Smooth muscle cell of the brain vasculature (primary cell): Measurements from ENCODE around the gene ELP4.
"Not testable (repeated sequence)": the region's sequence is repeated elsewhere in the genome, so short reads cannot be mapped to it uniquely, and the experiment has no call there.

Experiments used
- DNase-seq: peaks from one replicate; pipeline ENCODE4 v3.0.0-alpha.2; 2012; ENCODE audit warnings: low read depth, low spot score

ELP4 gene

DNA sequence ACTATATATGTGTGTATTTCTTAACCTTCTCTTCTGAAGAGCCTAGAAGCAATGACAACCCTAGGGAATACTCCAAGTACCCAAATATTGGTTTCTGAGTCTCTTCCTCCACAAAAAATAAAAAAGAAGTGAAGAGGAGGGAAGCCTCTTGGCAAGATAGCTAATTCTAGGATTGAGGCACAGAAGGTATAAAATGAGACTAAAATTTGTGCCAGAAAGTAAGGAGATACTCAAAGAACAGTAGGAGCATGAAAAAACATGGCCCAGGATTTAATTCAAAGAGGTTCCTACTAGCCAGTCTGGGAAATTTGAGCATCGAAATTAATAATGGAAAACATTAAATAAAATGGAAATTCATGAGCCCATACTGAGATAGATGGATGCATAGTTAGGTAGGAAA, 189.5 kb downstream of the ELP4 start:
- no peak for DNase-seq

DNA sequence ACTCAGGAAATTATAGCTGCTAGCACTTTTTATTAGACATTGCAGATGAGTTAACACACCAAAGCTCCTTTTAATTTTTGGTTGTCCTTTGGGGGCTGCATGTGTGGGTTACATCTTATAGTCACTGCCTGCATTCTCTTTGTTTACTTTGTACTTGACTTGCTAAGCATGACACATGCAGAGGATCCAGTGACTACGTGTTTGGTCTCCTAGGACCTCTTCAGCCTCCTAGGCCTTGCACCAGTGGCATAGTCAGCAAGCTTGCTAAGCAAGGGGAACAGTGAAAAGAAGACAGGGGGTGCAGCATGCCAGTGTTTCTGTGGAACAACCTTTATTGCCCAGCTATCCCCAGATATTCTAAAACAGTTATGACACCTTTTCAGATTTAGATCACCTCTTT, 193.4 kb downstream of the ELP4 start:
- no peak for DNase-seq

GRCh38 chr11:31706357-31706756, 196.8 kb downstream of the ELP4 start:
- no peak for DNase-seq

- no peak for DNase-seq
Measured at GRCh38 chr11:31711137-31711536, 201.6 kb downstream of the ELP4 start.

DNA sequence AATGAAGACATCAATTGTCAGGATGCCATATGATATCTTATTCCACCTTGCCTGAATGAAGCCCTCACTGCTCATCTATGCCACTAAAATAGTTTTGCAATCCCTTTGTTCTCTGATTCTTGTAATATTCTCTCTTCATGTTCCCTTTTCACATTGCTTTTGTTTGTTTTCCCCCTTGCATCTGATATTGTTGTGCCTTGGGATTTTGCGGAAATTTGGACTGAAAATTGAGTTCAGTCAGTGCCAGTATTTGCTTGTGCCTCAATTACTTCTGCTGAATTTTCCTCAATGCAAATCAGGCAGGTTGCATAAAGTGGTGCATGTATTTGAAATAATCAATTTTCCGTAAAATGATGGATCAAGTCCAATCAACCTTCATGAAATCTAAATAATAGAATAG, 203.3 kb downstream of the ELP4 start:
- no peak for DNase-seq

GRCh38 chr11:31714840-31715239, 205.3 kb downstream of the ELP4 start:
- no peak for DNase-seq

- no peak for DNase-seq
Measured at GRCh38 chr11:31720225-31720624, 210.7 kb downstream of the ELP4 start.

GRCh38 chr11:31720671-31721365, 211.3 kb downstream of the ELP4 start:
- DNase-seq, result no peak

- DNase-seq, result no peak
Measured at GRCh38 chr11:31722754-31723153, 213.2 kb downstream of the ELP4 start.

DNA sequence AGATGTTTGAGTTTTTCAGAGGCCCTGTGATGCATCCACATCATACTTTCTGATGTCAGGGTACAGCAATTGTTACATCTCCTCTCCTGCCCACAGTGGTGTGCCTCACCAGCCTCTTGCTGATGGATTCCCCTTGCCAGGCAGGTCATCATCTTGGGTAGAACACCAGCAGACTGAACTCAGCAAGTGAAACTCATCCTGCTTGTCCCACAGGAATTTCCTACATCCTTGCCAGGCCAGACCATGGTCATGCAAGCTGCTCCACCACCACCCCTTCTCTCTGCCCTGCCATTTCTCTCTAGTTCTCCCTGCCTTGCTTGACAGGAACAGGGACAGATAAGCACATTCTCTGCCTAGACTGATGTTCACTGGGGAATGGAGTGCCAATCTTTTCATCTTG, 215.6 kb downstream of the ELP4 start:
- no peak for DNase-seq

DNA sequence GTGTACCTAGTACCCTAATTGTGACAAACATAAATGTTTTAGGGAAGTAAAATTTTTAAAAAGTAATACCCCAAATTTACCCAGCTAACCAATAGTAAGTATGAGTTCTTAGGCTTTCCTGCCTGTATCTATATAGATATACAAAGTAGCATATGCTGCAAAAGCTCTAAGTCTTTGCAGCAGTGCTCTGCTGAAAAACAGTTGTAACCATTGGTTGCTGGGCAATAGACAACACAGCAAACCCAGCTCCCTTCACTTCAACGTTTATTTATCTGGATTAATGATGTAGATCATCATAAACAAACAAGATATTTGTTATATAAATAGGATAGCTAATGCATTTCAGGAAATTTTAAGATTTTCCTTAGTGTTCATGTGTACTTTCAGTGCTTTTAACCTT, 218.9 kb downstream of the ELP4 start:
- DNase-seq, result no peak

GRCh38 chr11:31740131-31740530, 230.6 kb downstream of the ELP4 start:
- DNase-seq, result no peak

DNA sequence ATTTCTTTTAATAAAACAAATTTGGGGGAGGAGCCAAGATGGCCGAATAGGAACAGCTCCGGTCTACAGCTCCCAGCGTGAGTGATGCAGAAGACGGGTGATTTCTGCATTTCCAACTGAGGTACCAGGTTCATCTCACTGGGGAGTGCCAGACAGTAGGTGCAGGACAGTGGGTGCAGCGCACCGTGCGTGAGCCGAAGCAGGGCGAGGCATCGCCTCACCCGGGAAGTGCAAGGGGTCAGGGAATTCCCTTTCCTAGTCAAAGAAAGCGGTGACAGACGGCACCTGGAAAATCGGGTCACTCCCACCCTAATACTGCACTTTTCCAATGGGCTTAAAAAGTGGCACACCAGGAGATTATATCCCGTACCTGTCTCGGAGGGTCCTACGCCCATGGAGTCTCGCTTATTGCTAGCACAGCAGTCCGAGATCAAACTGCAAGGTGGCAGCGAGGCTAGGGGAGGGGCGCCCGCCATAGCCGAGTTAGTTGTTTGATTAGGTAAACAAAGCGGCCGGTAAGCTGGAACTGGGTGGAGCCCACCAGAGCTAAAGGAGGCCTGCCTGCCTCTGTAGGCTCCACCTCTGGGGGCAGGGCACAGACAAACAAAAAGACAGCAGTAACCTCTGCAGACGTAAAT, 231.3 kb downstream of the ELP4 start:
- not testable (repeated sequence) for DNase-seq

DNA sequence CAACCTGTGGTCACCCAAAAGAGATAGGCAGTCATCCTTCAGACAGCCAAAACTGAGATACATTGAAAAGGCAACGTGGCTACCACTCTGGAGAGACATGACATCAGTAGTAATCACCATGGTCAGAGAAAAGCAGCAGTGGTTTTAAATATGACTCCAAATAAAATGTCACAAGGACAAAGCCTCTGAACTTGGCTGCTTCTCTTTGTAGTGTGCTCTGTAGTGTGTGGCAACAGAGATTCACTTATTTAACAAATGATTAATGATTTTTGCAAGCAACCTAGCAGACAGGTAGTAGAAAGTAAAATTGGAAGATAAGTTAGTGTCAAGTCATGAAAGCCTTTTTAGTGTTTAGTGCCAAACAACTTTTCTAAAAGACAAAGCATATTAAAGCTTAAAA, 238.0 kb downstream of the ELP4 start:
- no peak for DNase-seq

DNA sequence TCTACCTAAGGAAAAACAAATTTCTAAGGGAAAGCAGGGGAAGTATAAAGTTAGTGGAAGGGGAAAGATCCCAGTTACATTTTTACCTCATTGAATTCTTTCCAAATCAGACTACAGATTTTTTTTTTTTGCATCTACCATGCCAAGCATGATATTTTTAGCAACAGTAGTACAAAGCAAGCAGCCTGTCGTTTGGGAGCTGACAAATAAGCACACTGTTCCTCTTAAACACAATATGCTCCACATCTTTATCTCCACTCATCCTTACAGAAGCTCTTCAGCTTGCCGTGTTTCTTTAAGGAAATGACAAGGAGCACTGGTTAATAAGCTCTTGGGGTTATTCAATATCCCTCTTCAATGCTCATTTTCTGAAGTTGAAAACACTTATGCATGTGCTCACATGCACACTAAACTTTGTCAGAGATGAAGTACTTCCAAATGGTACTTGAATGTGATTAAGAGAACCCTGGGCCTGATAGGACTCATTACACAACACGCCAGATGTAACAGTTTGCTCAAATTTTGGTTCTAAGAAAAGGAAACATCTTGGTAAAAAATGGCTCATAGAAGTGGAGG, 247.8 kb downstream of the ELP4 start:
- DNase-seq, result no peak

DNA sequence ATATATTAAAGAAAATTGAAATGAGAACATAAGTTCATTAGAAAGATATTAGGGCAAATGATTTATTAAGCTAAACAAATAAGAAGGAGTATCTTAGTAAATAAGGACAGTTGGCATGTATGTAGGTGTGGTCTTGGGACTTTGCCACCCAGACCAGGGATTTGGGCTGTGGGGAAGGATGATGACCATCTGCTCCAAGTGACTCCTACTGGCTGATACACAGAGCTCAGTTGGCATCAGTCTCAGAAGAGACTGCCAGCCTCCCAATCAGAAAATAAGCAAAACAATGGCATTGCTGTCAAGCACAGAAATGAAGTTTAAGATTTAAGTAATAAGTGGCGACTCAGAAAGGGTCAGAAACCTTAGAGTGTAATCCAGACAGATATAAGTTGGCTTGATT, 252.1 kb downstream of the ELP4 start:
- no peak for DNase-seq

DNA sequence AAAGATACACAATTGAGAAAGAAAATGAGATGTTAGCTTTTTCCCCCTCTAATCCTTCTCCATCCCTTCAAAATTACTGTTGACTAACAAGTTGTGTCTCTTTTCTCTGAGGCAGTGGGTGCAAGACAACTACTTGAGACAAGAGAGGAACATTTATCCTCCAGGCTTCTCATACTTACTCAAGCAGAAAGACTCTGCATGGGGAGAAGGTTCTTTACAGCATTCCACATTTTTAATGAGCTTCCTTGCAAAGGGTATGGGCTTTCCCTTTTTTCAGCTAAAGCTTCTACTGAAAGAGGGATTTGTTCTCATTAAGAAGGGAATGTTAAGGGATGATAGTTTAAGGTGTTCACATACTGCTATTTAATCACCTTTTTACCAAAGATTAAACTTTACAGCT, 253.7 kb downstream of the ELP4 start:
- no peak for DNase-seq

GRCh38 chr11:31764261-31764660, 254.7 kb downstream of the ELP4 start:
- DNase-seq, result no peak

DNA sequence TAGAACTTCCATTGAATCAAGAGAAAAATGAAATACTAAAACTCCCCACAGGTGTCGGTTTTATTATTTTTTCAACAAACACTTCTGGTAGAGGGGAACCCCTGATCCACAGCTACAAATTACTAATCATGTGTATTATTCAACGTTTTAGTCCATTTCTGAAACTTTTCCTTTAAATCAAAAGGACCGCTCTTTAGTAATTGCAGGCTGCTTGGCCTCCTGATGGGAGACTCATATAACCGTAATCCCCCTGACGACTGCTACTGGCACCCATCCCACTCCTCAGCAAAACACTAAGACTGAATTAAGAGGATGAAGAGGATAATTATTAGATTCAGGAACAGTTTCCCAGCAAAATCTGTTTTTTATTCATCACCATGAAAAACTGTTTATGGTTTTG, 255.2 kb downstream of the ELP4 start:
- DNase-seq, result no peak

DNA sequence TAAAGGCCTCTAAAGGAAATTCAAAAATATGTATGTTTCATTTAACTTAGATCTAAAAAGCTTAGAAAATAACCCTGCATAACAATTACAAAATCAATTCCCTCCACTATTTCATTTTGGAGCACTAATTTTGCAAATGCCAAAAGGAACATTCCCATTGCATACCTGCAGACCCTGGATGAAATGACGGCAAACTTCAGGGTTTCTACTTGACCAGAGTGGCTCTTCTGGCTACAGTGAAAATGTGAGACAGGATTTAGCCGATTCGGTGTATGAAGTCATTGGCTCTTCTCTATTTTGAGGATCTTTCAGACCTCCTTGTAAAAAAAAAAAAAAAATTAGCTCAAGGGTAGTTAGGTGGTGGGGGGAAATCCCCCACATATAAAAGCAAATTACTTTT, 257.5 kb downstream of the ELP4 start:
- DNase-seq, result no peak

GRCh38 chr11:31767685-31768084, 258.1 kb downstream of the ELP4 start:
- no peak for DNase-seq

GRCh38 chr11:31768749-31769640, 259.4 kb downstream of the ELP4 start:
- no peak for DNase-seq
